GM23248 (cell line): ENCODE data around the gene ZNF213.

ENCODE experiments used
- EZH2 ChIP-seq: fragments of 200-600 bp; sonication (generic); IDR thresholded peaks from 2 replicates; pipeline ENCODE4 v1.6.1; 2018; ENCODE audit warnings: antibody characterized with exemption, mild to moderate bottlenecking; ENCODE audit not compliant: insufficient read depth, poor library complexity, severe bottlenecking
- EZH2phosphoT487 ChIP-seq: fragments of 200-600 bp; sonication (generic); IDR thresholded peaks from 2 replicates; pipeline ENCODE4 v1.6.1; 2018; ENCODE audit warnings: antibody characterized with exemption, moderate library complexity, mild to moderate bottlenecking, low read depth; ENCODE audit not compliant: insufficient read depth

DNA sequence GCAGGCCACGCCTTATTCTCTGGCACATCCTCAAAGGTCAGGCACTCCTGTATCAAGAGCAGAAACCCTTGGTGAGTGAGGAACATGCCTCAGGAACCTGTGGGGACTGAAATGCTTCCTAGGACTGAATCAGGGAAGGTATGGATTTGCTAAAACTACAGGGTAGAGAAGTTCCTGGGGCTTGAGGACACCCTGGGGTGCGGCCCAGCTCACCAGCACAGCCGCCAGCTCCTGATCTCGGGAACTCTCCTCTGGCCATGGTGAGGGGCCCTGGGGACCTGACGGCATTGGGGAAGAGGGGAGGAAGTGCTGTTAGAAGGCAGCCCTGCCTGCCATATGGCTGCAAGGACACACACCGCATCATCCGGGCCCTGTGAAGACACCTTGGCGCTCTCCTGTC, 43.3 kb upstream of the ZNF213 start:
- TF ChIP-seq EZH2 = no peak
- TF ChIP-seq EZH2phosphoT487 = no peak
